Measurements from ENCODE around the gene SETD5. TPM values are rescaled to one million over a fixed set of nuclear protein-coding genes. Genes with fewer than 3 reads are reported as not detected.

Gene SETD5
- total and polyA plus RNA-seq, 2 donors (not counting 1 experiment from before 2014, with no cell fraction given), result 64.2 to 201 TPM

DNA sequence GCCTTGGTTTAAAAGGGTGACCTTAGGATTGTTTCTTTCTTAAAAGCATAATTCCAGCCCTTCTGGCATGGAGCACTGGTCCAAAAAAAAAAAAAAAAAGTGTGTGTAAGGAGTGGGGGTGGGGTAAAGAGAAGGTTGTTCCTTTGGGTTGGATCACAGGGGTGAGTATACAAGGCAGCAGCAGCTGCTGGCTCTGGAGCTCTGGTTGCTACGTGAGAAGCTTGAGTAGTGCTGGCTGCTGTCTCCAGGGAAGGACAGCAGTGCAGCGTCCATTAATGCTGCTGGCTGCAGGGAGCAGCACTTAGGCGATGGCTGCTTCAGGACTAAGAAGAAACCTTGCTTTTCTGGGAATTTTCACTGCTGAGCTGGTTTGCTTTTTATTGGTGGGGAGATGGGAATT, 2.3 kb downstream of the SETD5 start:
- ChIA-PET CTCF (interaction anchor here (0.7 to 1.7 kb wide), 3 partner anchors 36 to 46 kb away, joined by 3 to 7 read pairs (median 3); no protein-coding TSS in a partner anchor), POLR2A (interaction anchor here (0.7 to 4.3 kb wide), 2 partner anchors 37 to 332 kb away, joined by 6 to 39 read pairs; partner anchors contain the start of gene THUMPD3)
- ATAC-seq (ENCODE audit: low read depth) (no peak), DNase-seq (no peak)
- Histone ChIP-seq H2AFZ (ENCODE audit: insufficient read depth, low read depth, low read length, poor library complexity, severe bottlenecking) (no peak overlapping the region), H3K36me3 (replicated peaks in 1 of 2; ENCODE audit: control extremely low read depth in 1 of 2, control insufficient read depth in 1 of 2, extremely low read depth in 1 of 2, insufficient read depth in 2 of 2, low read length in 1 of 2) (peaks cover 0 to 3% of the 10 kb centered on the region in 2 experiments), H3K27me3 (replicated peaks in 1 of 4; ENCODE audit: control extremely low read depth in 1 of 4, control insufficient read depth in 3 of 4, insufficient read depth in 4 of 4, low read length in 3 of 4) (no peaks in the 10 kb centered on the region), H3K9ac (ENCODE audit: low read length) (peak overlapping the region; percentile 81), H3K4me1 (ENCODE audit: control insufficient read depth in 2 of 2, insufficient read depth in 2 of 2, low read length in 2 of 2) (peaks cover 54 to 63% of the 10 kb centered on the region in 2 donors), H3K9me3 (ENCODE audit: control extremely low read depth in 1 of 3, control insufficient read depth in 2 of 3, insufficient read depth in 1 of 3, low read length in 2 of 3) (no peaks in the 10 kb centered on the region), H3K27ac (ENCODE audit: low read length in 2 of 2) (peak overlapping the region in 1 of 2 donors; percentile 98), H3K79me2 (ENCODE audit: control insufficient read depth, insufficient read depth, low read length) (peaks cover 85% of the 10 kb centered on the region), H3K4me3 (ENCODE audit: control extremely low read depth in 1 of 5, extremely low read depth in 1 of 5, insufficient read depth in 1 of 5, low read depth in 2 of 5, low read length in 4 of 5) (peak overlapping the region in 1 of 5 experiments; percentile 92), H4K20me1 (ENCODE audit: control insufficient read depth, insufficient read depth, low read length, poor library complexity, severe bottlenecking) (peaks cover 59% of the 10 kb centered on the region), H3K4me2 (replicated peaks; ENCODE audit: low read depth, low read length, poor library complexity, severe bottlenecking) (peak overlapping the region; percentile 92)
- Mint-ChIP-seq H3K27ac (peak overlapping the region; percentile 61), H3K27me3 (no peaks in the 10 kb centered on the region), H3K4me3 (peak overlapping the region; percentile 94), H3K9me3 (ENCODE audit: insufficient read depth) (no peaks in the 10 kb centered on the region), H3K4me1 (peaks cover 68% of the 10 kb centered on the region)
- TF ChIP-seq CTCF (IDR thresholded peaks at IDR 0.05), result no peak
- TF ChIP-seq EZH2 (IDR thresholded peaks at IDR 0.05; ENCODE audit: borderline replicate concordance, insufficient read depth, low read depth, low read length, poor library complexity, severe bottlenecking), result no peak
- WGBS (ENCODE audit: insufficient coverage), result 6% methylated on average over 2 of the region's 3 CpGs
- intact Hi-C loops (cut with micrococcal nuclease), result loop anchor here (2.0 to 5.0 kb wide), 2 partner anchors 33 to 715 kb away; partner anchors contain the start of gene BRK1

DNA sequence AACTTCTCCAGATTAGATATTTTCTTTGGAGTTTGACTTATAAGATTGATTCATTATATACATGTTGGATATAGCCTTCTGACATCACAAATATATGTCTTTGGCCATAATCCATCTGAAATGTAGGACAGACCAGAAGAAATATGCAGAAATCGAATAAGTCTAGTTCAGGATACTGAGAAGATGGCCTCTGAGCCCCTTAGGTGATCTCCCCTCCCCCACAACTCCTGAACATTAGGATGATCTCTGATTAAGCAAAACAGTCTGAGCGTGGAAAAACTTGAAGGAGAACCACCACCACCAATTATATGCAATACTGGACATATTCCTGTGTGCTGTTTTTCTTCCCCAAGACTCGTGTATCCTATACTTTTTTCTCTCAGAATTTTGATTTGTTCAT, 3.2 kb downstream of the SETD5 start:
- ChIA-PET CTCF (interaction anchor here (1.2 kb wide), 1 partner anchor 37 kb away, joined by 3 read pairs; no protein-coding TSS in a partner anchor), POLR2A (interaction anchor here (0.6 kb wide), 1 partner anchor 37 kb away, joined by 5 read pairs; no protein-coding TSS in a partner anchor)
- DNase-seq (no peak), ATAC-seq (ENCODE audit: low read depth) (no peak)
- peak overlapping the region; percentile 36 for H3K4me2 ChIP-seq (replicated peaks; ENCODE audit: low read depth, low read length, poor library complexity, severe bottlenecking)
- no peak for TF ChIP-seq CTCF (IDR thresholded peaks at IDR 0.05)
- no peak overlapping the region for H3K4me3 ChIP-seq (ENCODE audit: control extremely low read depth in 1 of 5, extremely low read depth in 1 of 5, insufficient read depth in 1 of 5, low read depth in 2 of 5, low read length in 4 of 5)
- no CpG with 5 or more reads among the region's 3 CpGs for WGBS (ENCODE audit: insufficient coverage)
- peaks cover 46 to 60% of the 10 kb centered on the region in 2 donors for H3K4me1 ChIP-seq (ENCODE audit: control insufficient read depth in 2 of 2, insufficient read depth in 2 of 2, low read length in 2 of 2)
- no peaks in the 10 kb centered on the region for H3K9me3 Mint-ChIP-seq (ENCODE audit: insufficient read depth)
- peaks cover 66% of the 10 kb centered on the region for H3K4me1 Mint-ChIP-seq
- peak overlapping the region; percentile 46 for H3K27ac Mint-ChIP-seq
- no peaks in the 10 kb centered on the region for H3K9me3 ChIP-seq (ENCODE audit: control extremely low read depth in 1 of 3, control insufficient read depth in 2 of 3, insufficient read depth in 1 of 3, low read length in 2 of 3)
- peak overlapping the region in 1 of 2 donors; percentile 18 for H3K27ac ChIP-seq (ENCODE audit: low read length in 2 of 2)
- no peak overlapping the region for H3K9ac ChIP-seq (ENCODE audit: low read length)
- H3K27me3 Mint-ChIP-seq, result no peaks in the 10 kb centered on the region
- intact Hi-C loops (cut with micrococcal nuclease), result no loop called here
- no peaks in the 10 kb centered on the region for H3K27me3 ChIP-seq (replicated peaks in 1 of 4; ENCODE audit: control extremely low read depth in 1 of 4, control insufficient read depth in 3 of 4, insufficient read depth in 4 of 4, low read length in 3 of 4)
- peaks cover 50% of the 10 kb centered on the region for H4K20me1 ChIP-seq (ENCODE audit: control insufficient read depth, insufficient read depth, low read length, poor library complexity, severe bottlenecking)
- peak overlapping the region; percentile 32 for H3K4me3 Mint-ChIP-seq
- H2AFZ ChIP-seq (ENCODE audit: insufficient read depth, low read depth, low read length, poor library complexity, severe bottlenecking), result no peak overlapping the region
- peaks cover 85% of the 10 kb centered on the region for H3K79me2 ChIP-seq (ENCODE audit: control insufficient read depth, insufficient read depth, low read length)
- H3K36me3 ChIP-seq (replicated peaks in 1 of 2; ENCODE audit: control extremely low read depth in 1 of 2, control insufficient read depth in 1 of 2, extremely low read depth in 1 of 2, insufficient read depth in 2 of 2, low read length in 1 of 2), result peaks cover 0 to under 1% of the 10 kb centered on the region in 2 experiments

Measured in B cell (primary cell).